ENCODE measurements around the gene C1orf216.
"Not testable (repeated sequence)": the region's sequence is repeated elsewhere in the genome, so short reads cannot be mapped to it uniquely, and the experiment has no call there.

C1orf216 gene

GRCh38 chr1:35702508-35702907, 16.2 kb downstream of the C1orf216 start:
- no peaks in the 10 kb centered on the region for H3K36me3 ChIP-seq (ENCODE audit: control insufficient read depth, insufficient read depth, low read length, severe bottlenecking)
- H3K27me3 ChIP-seq (replicated peaks; ENCODE audit: control insufficient read depth, insufficient read depth, low read length): no peaks in the 10 kb centered on the region
- no peaks in the 10 kb centered on the region for H3K4me1 ChIP-seq (ENCODE audit: control insufficient read depth, insufficient read depth, low read length)
- DNase-seq (ENCODE audit: low read depth): no peak
- H3K9me3 ChIP-seq (ENCODE audit: control insufficient read depth, low read length): no peaks in the 10 kb centered on the region
- no peak overlapping the region for H3K9ac ChIP-seq (ENCODE audit: low read length)
- H3K4me3 ChIP-seq (ENCODE audit: low read length): no peak overlapping the region

- not testable (repeated sequence) for H3K27me3 ChIP-seq (replicated peaks; ENCODE audit: control insufficient read depth, insufficient read depth, low read length); H3K4me3 ChIP-seq (ENCODE audit: low read length); H3K9ac ChIP-seq (ENCODE audit: low read length); DNase-seq (ENCODE audit: low read depth); H3K4me1 ChIP-seq (ENCODE audit: control insufficient read depth, insufficient read depth, low read length); H3K36me3 ChIP-seq (ENCODE audit: control insufficient read depth, insufficient read depth, low read length, severe bottlenecking); H3K9me3 ChIP-seq (ENCODE audit: control insufficient read depth, low read length)
Measured at GRCh38 chr1:35699152-35699551, 19.5 kb downstream of the C1orf216 start.

GRCh38 chr1:35692317-35692716, 26.4 kb downstream of the C1orf216 start:
- Histone ChIP-seq H3K4me1 (ENCODE audit: control insufficient read depth, insufficient read depth, low read length) (no peaks in the 10 kb centered on the region), H3K9ac (ENCODE audit: low read length) (no peak overlapping the region), H3K9me3 (ENCODE audit: control insufficient read depth, low read length) (no peaks in the 10 kb centered on the region), H3K27me3 (replicated peaks; ENCODE audit: control insufficient read depth, insufficient read depth, low read length) (peaks cover 16% of the 10 kb centered on the region), H3K4me3 (ENCODE audit: low read length) (no peak overlapping the region), H3K36me3 (ENCODE audit: control insufficient read depth, insufficient read depth, low read length, severe bottlenecking) (no peaks in the 10 kb centered on the region)
- no peak for DNase-seq (ENCODE audit: low read depth)

- H3K36me3 ChIP-seq (ENCODE audit: control insufficient read depth, insufficient read depth, low read length, severe bottlenecking): no peaks in the 10 kb centered on the region
- no peak for DNase-seq (ENCODE audit: low read depth)
- peaks cover 18% of the 10 kb centered on the region for H3K27me3 ChIP-seq (replicated peaks; ENCODE audit: control insufficient read depth, insufficient read depth, low read length)
- H3K9ac ChIP-seq (ENCODE audit: low read length): no peak overlapping the region
- no peaks in the 10 kb centered on the region for H3K4me1 ChIP-seq (ENCODE audit: control insufficient read depth, insufficient read depth, low read length)
- no peak overlapping the region for H3K4me3 ChIP-seq (ENCODE audit: low read length)
- no peaks in the 10 kb centered on the region for H3K9me3 ChIP-seq (ENCODE audit: control insufficient read depth, low read length)
Measured at GRCh38 chr1:35691571-35692220, 27.0 kb downstream of the C1orf216 start.

GRCh38 chr1:35691080-35691479, 27.6 kb downstream of the C1orf216 start:
- Histone ChIP-seq H3K27me3 (replicated peaks; ENCODE audit: control insufficient read depth, insufficient read depth, low read length) (peaks cover 21% of the 10 kb centered on the region), H3K9ac (ENCODE audit: low read length) (no peak overlapping the region), H3K9me3 (ENCODE audit: control insufficient read depth, low read length) (no peaks in the 10 kb centered on the region), H3K36me3 (ENCODE audit: control insufficient read depth, insufficient read depth, low read length, severe bottlenecking) (no peaks in the 10 kb centered on the region), H3K4me1 (ENCODE audit: control insufficient read depth, insufficient read depth, low read length) (no peaks in the 10 kb centered on the region), H3K4me3 (ENCODE audit: low read length) (no peak overlapping the region)
- DNase-seq (ENCODE audit: low read depth): no peak

GRCh38 chr1:35690103-35690502, 28.6 kb downstream of the C1orf216 start:
- peaks cover 26% of the 10 kb centered on the region for H3K27me3 ChIP-seq (replicated peaks; ENCODE audit: control insufficient read depth, insufficient read depth, low read length)
- not testable (repeated sequence) for H3K4me3 ChIP-seq (ENCODE audit: low read length); H3K4me1 ChIP-seq (ENCODE audit: control insufficient read depth, insufficient read depth, low read length); DNase-seq (ENCODE audit: low read depth); H3K9ac ChIP-seq (ENCODE audit: low read length); H3K36me3 ChIP-seq (ENCODE audit: control insufficient read depth, insufficient read depth, low read length, severe bottlenecking); H3K9me3 ChIP-seq (ENCODE audit: control insufficient read depth, low read length)

GRCh38 chr1:35688161-35688560, 30.5 kb downstream of the C1orf216 start:
- H3K27me3 ChIP-seq (replicated peaks; ENCODE audit: control insufficient read depth, insufficient read depth, low read length): peaks cover 44% of the 10 kb centered on the region
- no peak overlapping the region for H3K4me3 ChIP-seq (ENCODE audit: low read length)
- no peaks in the 10 kb centered on the region for H3K4me1 ChIP-seq (ENCODE audit: control insufficient read depth, insufficient read depth, low read length)
- DNase-seq (ENCODE audit: low read depth): no peak
- H3K9me3 ChIP-seq (ENCODE audit: control insufficient read depth, low read length): no peaks in the 10 kb centered on the region
- no peak overlapping the region for H3K9ac ChIP-seq (ENCODE audit: low read length)
- no peaks in the 10 kb centered on the region for H3K36me3 ChIP-seq (ENCODE audit: control insufficient read depth, insufficient read depth, low read length, severe bottlenecking)

- H3K4me3 ChIP-seq (ENCODE audit: low read length): no peak overlapping the region
- no peaks in the 10 kb centered on the region for H3K36me3 ChIP-seq (ENCODE audit: control insufficient read depth, insufficient read depth, low read length, severe bottlenecking)
- peaks cover 46% of the 10 kb centered on the region for H3K27me3 ChIP-seq (replicated peaks; ENCODE audit: control insufficient read depth, insufficient read depth, low read length)
- no peak overlapping the region for H3K9ac ChIP-seq (ENCODE audit: low read length)
- H3K9me3 ChIP-seq (ENCODE audit: control insufficient read depth, low read length): no peaks in the 10 kb centered on the region
- H3K4me1 ChIP-seq (ENCODE audit: control insufficient read depth, insufficient read depth, low read length): no peaks in the 10 kb centered on the region
- no peak for DNase-seq (ENCODE audit: low read depth)
Measured at GRCh38 chr1:35683012-35683411, 35.7 kb downstream of the C1orf216 start.

GRCh38 chr1:35680271-35680670, 38.4 kb downstream of the C1orf216 start:
- Histone ChIP-seq H3K9me3 (ENCODE audit: control insufficient read depth, low read length) (no peaks in the 10 kb centered on the region), H3K9ac (ENCODE audit: low read length) (no peak overlapping the region), H3K36me3 (ENCODE audit: control insufficient read depth, insufficient read depth, low read length, severe bottlenecking) (no peaks in the 10 kb centered on the region), H3K4me1 (ENCODE audit: control insufficient read depth, insufficient read depth, low read length) (no peaks in the 10 kb centered on the region), H3K27me3 (replicated peaks; ENCODE audit: control insufficient read depth, insufficient read depth, low read length) (peaks cover 43% of the 10 kb centered on the region), H3K4me3 (ENCODE audit: low read length) (no peak overlapping the region)
- DNase-seq (ENCODE audit: low read depth): no peak

GRCh38 chr1:35675773-35676172, 42.9 kb downstream of the C1orf216 start:
- H3K4me1 ChIP-seq (ENCODE audit: control insufficient read depth, insufficient read depth, low read length): no peaks in the 10 kb centered on the region
- no peak for DNase-seq (ENCODE audit: low read depth)
- H3K9me3 ChIP-seq (ENCODE audit: control insufficient read depth, low read length): no peaks in the 10 kb centered on the region
- peaks cover 35% of the 10 kb centered on the region for H3K27me3 ChIP-seq (replicated peaks; ENCODE audit: control insufficient read depth, insufficient read depth, low read length)
- no peaks in the 10 kb centered on the region for H3K36me3 ChIP-seq (ENCODE audit: control insufficient read depth, insufficient read depth, low read length, severe bottlenecking)
- H3K9ac ChIP-seq (ENCODE audit: low read length): no peak overlapping the region
- no peak overlapping the region for H3K4me3 ChIP-seq (ENCODE audit: low read length)

- H3K4me3 ChIP-seq (ENCODE audit: low read length): no peak overlapping the region
- DNase-seq (ENCODE audit: low read depth): no peak
- H3K9me3 ChIP-seq (ENCODE audit: control insufficient read depth, low read length): no peaks in the 10 kb centered on the region
- H3K4me1 ChIP-seq (ENCODE audit: control insufficient read depth, insufficient read depth, low read length): no peaks in the 10 kb centered on the region
- H3K9ac ChIP-seq (ENCODE audit: low read length): no peak overlapping the region
- no peaks in the 10 kb centered on the region for H3K36me3 ChIP-seq (ENCODE audit: control insufficient read depth, insufficient read depth, low read length, severe bottlenecking)
- H3K27me3 ChIP-seq (replicated peaks; ENCODE audit: control insufficient read depth, insufficient read depth, low read length): peaks cover 34% of the 10 kb centered on the region
Measured at GRCh38 chr1:35674111-35674510, 44.6 kb downstream of the C1orf216 start.

- Histone ChIP-seq H3K9ac (ENCODE audit: low read length) (no peak overlapping the region), H3K4me1 (ENCODE audit: control insufficient read depth, insufficient read depth, low read length) (no peaks in the 10 kb centered on the region), H3K27me3 (replicated peaks; ENCODE audit: control insufficient read depth, insufficient read depth, low read length) (peaks cover 33% of the 10 kb centered on the region), H3K36me3 (ENCODE audit: control insufficient read depth, insufficient read depth, low read length, severe bottlenecking) (no peaks in the 10 kb centered on the region), H3K9me3 (ENCODE audit: control insufficient read depth, low read length) (no peaks in the 10 kb centered on the region), H3K4me3 (ENCODE audit: low read length) (no peak overlapping the region)
- DNase-seq (ENCODE audit: low read depth): no peak
Measured at GRCh38 chr1:35672116-35672515, 46.6 kb downstream of the C1orf216 start.
